IMR-90 (cell line): Measurements from ENCODE around the gene GBA3. TPM values are rescaled to one million over a fixed set of nuclear protein-coding genes. Genes with fewer than 3 reads are reported as not detected.

ENCODE experiments used
- ATAC-seq: fragments of 200-7000 bp; cut with Tn5 transposase; 2 replicates; pipeline ENCODE4 v1.9.1; 2020; ENCODE audit warnings: low read depth, mild to moderate bottlenecking, moderate library complexity
- BruUV-seq: library from RNA; stranded (reverse); fragments of 400-500 nt; replicated peaks from 2 replicates; lab custom pipeline; 2021; lab: Mats Ljungman, UMichigan
- CTCF ChIA-PET: fragments of 300-600 bp; formaldehyde crosslinking; extraction: SDS; loops from one replicate; lab custom pipeline; 2021; ENCODE audit warnings: antibody characterized with exemption; lab: Yijun Ruan, JAX
- POLR2A ChIA-PET: fragments of 300-600 bp; sonication (Branson Sonifier 250); formaldehyde crosslinking; loops from one replicate; lab custom pipeline; 2022; ENCODE audit warnings: antibody characterized with exemption; ENCODE audit not compliant: unreplicated experiment; lab: Charles Lee
- DNase-seq: peaks from one replicate; pipeline ENCODE4 v3.0.0; 2013
- H2AFZ ChIP-seq: replicated peaks from 2 replicates; pipeline ENCODE3; 2013; ENCODE audit warnings: low read length, mild to moderate bottlenecking; ENCODE audit not compliant: poor library complexity
- H2AK5ac ChIP-seq: 2 replicates; pipeline ENCODE4 v1.6.1; 2013; ENCODE audit warnings: low read depth, low read length, inconsistent platforms
- H2AK9ac ChIP-seq: replicated peaks from 2 replicates; pipeline ENCODE3; 2013; ENCODE audit warnings: mild to moderate bottlenecking, low read depth, low read length, moderate library complexity; ENCODE audit not compliant: poor library complexity
- H2BK120ac ChIP-seq: 2 replicates; pipeline ENCODE4 v1.6.1; 2013; ENCODE audit warnings: low read depth, low read length, inconsistent platforms
- H2BK15ac ChIP-seq: 3 replicates; pipeline ENCODE4 v1.6.1; 2013; ENCODE audit warnings: low read depth, low read length, inconsistent platforms
- H2BK20ac ChIP-seq: 2 replicates; pipeline ENCODE4 v1.6.1; 2013; ENCODE audit warnings: low read depth, mild to moderate bottlenecking, inconsistent platforms, low read length, moderate library complexity
- H2BK5ac ChIP-seq: 2 replicates; pipeline ENCODE4 v1.6.1; 2013; ENCODE audit warnings: mild to moderate bottlenecking, low read depth, low read length, inconsistent platforms; ENCODE audit not compliant: poor library complexity, severe bottlenecking
- H3K14ac ChIP-seq: replicated peaks from 2 replicates; pipeline ENCODE4 v1.6.1; 2013; ENCODE audit warnings: low read depth, low read length, inconsistent platforms
- H3K18ac ChIP-seq: 2 replicates; pipeline ENCODE4 v1.6.1; 2013; ENCODE audit warnings: low read depth, low read length, control low read depth
- H3K23ac ChIP-seq: 2 replicates; pipeline ENCODE4 v1.6.1; 2013; ENCODE audit warnings: low read depth, low read length, inconsistent platforms
- H3K27ac ChIP-seq: 2 replicates; pipeline ENCODE4 v1.5.1; 2013; ENCODE audit warnings: mild to moderate bottlenecking, control low read depth, low read length; ENCODE audit not compliant: insufficient read depth
- H3K27me3 ChIP-seq: 2 replicates; pipeline ENCODE4 v1.6.1; 2013; ENCODE audit warnings: low read length; ENCODE audit not compliant: control insufficient read depth, insufficient read depth
- H3K36me3 ChIP-seq: 2 replicates; pipeline ENCODE4 v1.6.1; 2013; ENCODE audit warnings: low read length, mixed read lengths; ENCODE audit not compliant: control insufficient read depth, insufficient read depth
- H3K4ac ChIP-seq: 2 replicates; pipeline ENCODE4 v1.6.1; 2013; ENCODE audit warnings: low read depth, low read length, inconsistent platforms
- H3K4me1 ChIP-seq: 2 replicates; pipeline ENCODE4 v1.6.1; 2013; ENCODE audit warnings: low read length, mixed read lengths; ENCODE audit not compliant: control insufficient read depth, insufficient read depth
- H3K4me2 ChIP-seq: 2 replicates; pipeline ENCODE4 v1.6.1; 2013; ENCODE audit warnings: low read depth, mild to moderate bottlenecking, control low read depth, low read length, moderate library complexity
- H3K4me3 ChIP-seq: 2 replicates; pipeline ENCODE4 v1.5.1; 2013; ENCODE audit warnings: low read depth, mild to moderate bottlenecking, control low read depth, low read length, moderate library complexity; ENCODE audit not compliant: insufficient read depth
- H3K56ac ChIP-seq: 2 replicates; pipeline ENCODE4 v1.6.1; 2013; ENCODE audit warnings: low read length, inconsistent platforms; ENCODE audit not compliant: insufficient read depth; ENCODE audit errors: extremely low read depth
- H3K79me1 ChIP-seq, 2 experiments: 2 replicates each; pipeline ENCODE4 v1.6.1; 2013; ENCODE audit warnings: low read length in 2 of 2, inconsistent platforms in 1 of 2, low read depth in 1 of 2
- H3K9ac ChIP-seq: 2 replicates; pipeline ENCODE4 v1.6.1; 2013; ENCODE audit warnings: low read depth, low read length, control low read depth
- H3K9me1 ChIP-seq: 2 replicates; pipeline ENCODE4 v1.6.1; 2013; ENCODE audit warnings: low read length, inconsistent platforms; ENCODE audit not compliant: insufficient read depth
- H3K9me3 ChIP-seq: 2 replicates; pipeline ENCODE4 v1.6.1; 2013; ENCODE audit warnings: low read length; ENCODE audit not compliant: control insufficient read depth, insufficient read depth
- H4K20me1 ChIP-seq: 2 replicates; pipeline ENCODE4 v1.6.1; 2013; ENCODE audit warnings: low read length, inconsistent platforms; ENCODE audit not compliant: insufficient read depth
- H4K5ac ChIP-seq: 2 replicates; pipeline ENCODE4 v1.6.1; 2013; ENCODE audit warnings: mild to moderate bottlenecking, low read depth, low read length, control low read depth
- H4K8ac ChIP-seq, 2 experiments: 2 replicates each; pipeline ENCODE4 v1.6.1; 2013; ENCODE audit warnings: low read depth in 2 of 2, low read length in 2 of 2, control low read depth in 1 of 2, inconsistent platforms in 1 of 2
- H4K91ac ChIP-seq: 2 replicates; pipeline ENCODE4 v1.6.1; 2013; ENCODE audit warnings: low read depth, low read length, inconsistent platforms; ENCODE audit not compliant: insufficient read depth
- BHLHE40 ChIP-seq: fragments of 150-350 bp; IDR thresholded peaks from 2 replicates; pipeline ENCODE4 v1.6.1; 2016; ENCODE audit warnings: mild to moderate bottlenecking, low read depth, low read length
- CEBPB ChIP-seq: IDR thresholded peaks from 2 replicates; pipeline ENCODE4 v1.6.1; 2012; ENCODE audit warnings: low read depth, low read length, improper control_type of control experiment
- CHD1 ChIP-seq: IDR thresholded peaks from 2 replicates; pipeline ENCODE4 v1.6.1; 2012; ENCODE audit warnings: low read depth, low read length, improper control_type of control experiment
- ELK1 ChIP-seq: fragments of 150-350 bp; IDR thresholded peaks from 2 replicates; pipeline ENCODE4 v1.6.1; 2016; ENCODE audit warnings: low read depth, mild to moderate bottlenecking, low read length, moderate library complexity, borderline replicate concordance
- FOS ChIP-seq: fragments of 150-350 bp; IDR thresholded peaks from 2 replicates; pipeline ENCODE4 v1.6.1; 2016; ENCODE audit warnings: low read depth, low read length
- MAFK ChIP-seq: IDR thresholded peaks from 2 replicates; pipeline ENCODE4 v1.6.1; 2012; ENCODE audit warnings: low read depth, low read length, improper control_type of control experiment
- MAZ ChIP-seq: IDR thresholded peaks from 2 replicates; pipeline ENCODE4 v1.6.1; 2012; ENCODE audit warnings: low read depth, mild to moderate bottlenecking, low read length, improper control_type of control experiment, moderate library complexity, borderline replicate concordance
- MXI1 ChIP-seq: IDR thresholded peaks from 2 replicates; pipeline ENCODE4 v1.6.1; 2012; ENCODE audit warnings: low read depth, mild to moderate bottlenecking, low read length, moderate library complexity, borderline replicate concordance
- NFE2L2 ChIP-seq: fragments of 150-350 bp; IDR thresholded peaks from 2 replicates; pipeline ENCODE4 v1.6.1; 2016; ENCODE audit warnings: low read depth, mild to moderate bottlenecking, low read length
- POLR2A ChIP-seq: IDR thresholded peaks from 2 replicates; pipeline ENCODE4 v1.6.1; 2012; ENCODE audit warnings: mild to moderate bottlenecking, low read depth, low read length
- RAD21 ChIP-seq: IDR thresholded peaks from 2 replicates; pipeline ENCODE4 v1.6.1; 2012; ENCODE audit warnings: low read length, improper control_type of control experiment
- RCOR1 ChIP-seq: IDR thresholded peaks from 2 replicates; pipeline ENCODE4 v1.6.1; 2012; ENCODE audit warnings: mild to moderate bottlenecking, low read length, improper control_type of control experiment; ENCODE audit not compliant: insufficient replicate concordance
- RFX5 ChIP-seq: IDR thresholded peaks from 2 replicates; pipeline ENCODE4 v1.8.0; 2012; ENCODE audit warnings: low read depth, mild to moderate bottlenecking, low read length, moderate library complexity
- SMC3 ChIP-seq: fragments of 150-350 bp; IDR thresholded peaks from 2 replicates; pipeline ENCODE4 v1.6.1; 2016; ENCODE audit warnings: low read depth, mild to moderate bottlenecking, antibody characterized with exemption, low read length, moderate library complexity
- USF2 ChIP-seq: fragments of 150-350 bp; IDR thresholded peaks from 2 replicates; pipeline ENCODE4 v1.6.1; 2017; ENCODE audit warnings: mild to moderate bottlenecking, antibody characterized with exemption, low read length, low read depth
- WGBS, 2 experiments: methylation state at CpG; one replicate each; pipeline versions ENCODE4 v1.1.5 to v1.1.7; 2013; ENCODE audit warnings: missing lambda C conversion rate in 2 of 2; ENCODE audit not compliant: insufficient read length in 1 of 2; ENCODE audit errors: extremely low coverage in 2 of 2; 5-methylcytosine and 5-hydroxymethylcytosine counted together
- dilution Hi-C: fragments of 300-500 bp; cut with HindIII; formaldehyde crosslinking; loops from one replicate; pipeline ENCODE4 v1.14.3; 2018; ENCODE audit warnings: low sequenced_read_pairs; ENCODE audit not compliant: unreplicated experiment
- in situ Hi-C: fragments of 300-500 bp; cut with MboI; formaldehyde crosslinking; loops from 3 replicates; pipeline ENCODE4 v1.14.3; 2019; ENCODE audit warnings: low sequenced_read_pairs, inconsistent platforms, mixed read lengths
- intact Hi-C: fragments of 100-400 bp; cut with micrococcal nuclease; formaldehyde crosslinking; loops from 2 replicates; pipeline ENCODE4 v1.10.0; 2022
- polyA plus RNA-seq, 3 experiments: library from polyadenylated mRNA; depleted of rRNA; stranded (reverse); fragments of >200 nt; gene quantifications; 2 replicates each; pipeline ENCODE4 v1.2.3, GENCODE V29; 2012; ENCODE audit warnings: low replicate concordance in 1 of 3
- total RNA-seq: library from RNA; depleted of rRNA; stranded (reverse); fragments of >200 nt; gene quantifications from 2 replicates; pipeline ENCODE4 v1.2.3, GENCODE V29; 2012
- TF ChIP-seq, protein P1 (sequence below): conservative IDR thresholded peaks from 2 replicates; pipeline ENCODE4 v1.5.1; 2012; ENCODE audit warnings: mild to moderate bottlenecking, low read depth, low read length, improper control_type of control experiment

GBA3 gene
- total and polyA plus RNA-seq, 2 of the 4 experiments (the other 2 are of a cell fraction): not detected

GRCh38 chr4:22707390-22707789 is 14.7 kb downstream of the GBA3 start:
- Histone ChIP-seq H3K14ac (no peak overlapping the region), H3K4me3 (no peak overlapping the region), H2AK9ac (no peak overlapping the region), H3K27me3 (no peaks in the 10 kb centered on the region), H2AFZ (no peak overlapping the region), H2BK20ac (no peak overlapping the region), H3K9me1 (no peaks in the 10 kb centered on the region), H2BK15ac (no peak overlapping the region), H2AK5ac (no peak overlapping the region), H3K4ac (no peak overlapping the region), H4K8ac (no peak overlapping the region), H3K18ac (no peak overlapping the region), H3K9me3 (no peaks in the 10 kb centered on the region), H3K27ac (no peak overlapping the region), H3K4me1 (no peaks in the 10 kb centered on the region), H2BK5ac (no peak overlapping the region), H3K56ac (no peak overlapping the region), H4K20me1 (no peaks in the 10 kb centered on the region), H3K36me3 (no peaks in the 10 kb centered on the region), H4K91ac (no peak overlapping the region), H3K4me2 (no peak overlapping the region), H4K5ac (no peak overlapping the region), H3K79me1 (no peaks in the 10 kb centered on the region), H2BK120ac (no peak overlapping the region), H3K9ac (no peak overlapping the region), H3K23ac (no peak overlapping the region)
- DNase-seq (no peak), ATAC-seq (no peak)
- POLR2A ChIA-PET: no interaction called here
- dilution Hi-C loops: no loop called here
- in situ Hi-C loops: no loop called here
- CTCF ChIA-PET: no interaction called here
- no CpG with 5 or more reads among the region's 1 CpG for WGBS, 2 experiments
- BruUV-seq: no TSS peak
- TF ChIP-seq POLR2A (no peak), CHD1 (no peak), USF2 (no peak), BHLHE40 (no peak), NFE2L2 (no peak), MAFK (no peak), MAZ (no peak), FOS (no peak), RCOR1 (no peak), RAD21 (no peak), CEBPB (no peak), MXI1 (no peak), SMC3 (no peak), ELK1 (no peak), RFX5 (no peak)
- TF ChIP-seq, protein P1, sequence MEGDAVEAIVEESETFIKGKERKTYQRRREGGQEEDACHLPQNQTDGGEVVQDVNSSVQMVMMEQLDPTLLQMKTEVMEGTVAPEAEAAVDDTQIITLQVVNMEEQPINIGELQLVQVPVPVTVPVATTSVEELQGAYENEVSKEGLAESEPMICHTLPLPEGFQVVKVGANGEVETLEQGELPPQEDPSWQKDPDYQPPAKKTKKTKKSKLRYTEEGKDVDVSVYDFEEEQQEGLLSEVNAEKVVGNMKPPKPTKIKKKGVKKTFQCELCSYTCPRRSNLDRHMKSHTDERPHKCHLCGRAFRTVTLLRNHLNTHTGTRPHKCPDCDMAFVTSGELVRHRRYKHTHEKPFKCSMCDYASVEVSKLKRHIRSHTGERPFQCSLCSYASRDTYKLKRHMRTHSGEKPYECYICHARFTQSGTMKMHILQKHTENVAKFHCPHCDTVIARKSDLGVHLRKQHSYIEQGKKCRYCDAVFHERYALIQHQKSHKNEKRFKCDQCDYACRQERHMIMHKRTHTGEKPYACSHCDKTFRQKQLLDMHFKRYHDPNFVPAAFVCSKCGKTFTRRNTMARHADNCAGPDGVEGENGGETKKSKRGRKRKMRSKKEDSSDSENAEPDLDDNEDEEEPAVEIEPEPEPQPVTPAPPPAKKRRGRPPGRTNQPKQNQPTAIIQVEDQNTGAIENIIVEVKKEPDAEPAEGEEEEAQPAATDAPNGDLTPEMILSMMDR: no peak
- intact Hi-C loops: no loop called here
